RWPE2 (cell line): ENCODE measurements around the gene COP1.
A peak's percentile ranks its signal among the peaks of the same experiment; 100 is the strongest.

Experiments
- ATAC-seq: fragments of 200-7000 bp; cut with Tn5 transposase; 3 replicates; pipeline ENCODE4 v1.9.1; 2021; ENCODE audit warnings: low read depth
- DNase-seq: peaks from one replicate; pipeline ENCODE4 v3.0.0-alpha.2; 2020; ENCODE audit warnings: low spot score
- H3K27ac ChIP-seq: fragments of 450-650 bp; 2 replicates; pipeline ENCODE4 v1.5.1; 2017; ENCODE audit warnings: mild to moderate bottlenecking; ENCODE audit not compliant: poor library complexity, severe bottlenecking
- H3K27me3 ChIP-seq: fragments of 250-450 bp; sonication (Bioruptor Pico); 2 replicates; pipeline ENCODE4 v1.5.1; 2021; ENCODE audit warnings: mild to moderate bottlenecking, moderate library complexity; ENCODE audit not compliant: insufficient read depth, poor library complexity, severe bottlenecking
- H3K36me3 ChIP-seq: fragments of 250-450 bp; sonication (Bioruptor Pico); 2 replicates; pipeline ENCODE4 v1.5.1; 2020; ENCODE audit warnings: low read depth, mild to moderate bottlenecking, moderate library complexity
- H3K4me1 ChIP-seq: fragments of 250-450 bp; sonication (Bioruptor Pico); 2 replicates; pipeline ENCODE4 v1.5.1; 2021; ENCODE audit warnings: mild to moderate bottlenecking, moderate library complexity; ENCODE audit not compliant: insufficient read depth, poor library complexity, severe bottlenecking
- H3K4me3 ChIP-seq: fragments of 250-450 bp; sonication (Bioruptor Pico); 2 replicates; pipeline ENCODE4 v1.5.1; 2021; ENCODE audit warnings: mild to moderate bottlenecking, moderate library complexity; ENCODE audit not compliant: severe bottlenecking
- H3K9me3 ChIP-seq: fragments of 250-450 bp; sonication (Bioruptor Pico); 2 replicates; pipeline ENCODE4 v1.5.1; 2021; ENCODE audit warnings: mild to moderate bottlenecking, moderate library complexity; ENCODE audit not compliant: severe bottlenecking
- TF ChIP-seq, protein P1 (sequence below): fragments of 450-650 bp; IDR thresholded peaks from one replicate; pipeline ENCODE4 v1.5.1; 2017; ENCODE audit warnings: mild to moderate bottlenecking, moderate library complexity; ENCODE audit not compliant: poor library complexity, severe bottlenecking

The COP1 gene

GRCh38 chr1:176206961-176207902 is at the start of gene COP1:
COP1 (minus strand) TSS chr1:176207286; CDS start chr1:176206978, 308 bp downstream.
- TF ChIP-seq, protein P1, sequence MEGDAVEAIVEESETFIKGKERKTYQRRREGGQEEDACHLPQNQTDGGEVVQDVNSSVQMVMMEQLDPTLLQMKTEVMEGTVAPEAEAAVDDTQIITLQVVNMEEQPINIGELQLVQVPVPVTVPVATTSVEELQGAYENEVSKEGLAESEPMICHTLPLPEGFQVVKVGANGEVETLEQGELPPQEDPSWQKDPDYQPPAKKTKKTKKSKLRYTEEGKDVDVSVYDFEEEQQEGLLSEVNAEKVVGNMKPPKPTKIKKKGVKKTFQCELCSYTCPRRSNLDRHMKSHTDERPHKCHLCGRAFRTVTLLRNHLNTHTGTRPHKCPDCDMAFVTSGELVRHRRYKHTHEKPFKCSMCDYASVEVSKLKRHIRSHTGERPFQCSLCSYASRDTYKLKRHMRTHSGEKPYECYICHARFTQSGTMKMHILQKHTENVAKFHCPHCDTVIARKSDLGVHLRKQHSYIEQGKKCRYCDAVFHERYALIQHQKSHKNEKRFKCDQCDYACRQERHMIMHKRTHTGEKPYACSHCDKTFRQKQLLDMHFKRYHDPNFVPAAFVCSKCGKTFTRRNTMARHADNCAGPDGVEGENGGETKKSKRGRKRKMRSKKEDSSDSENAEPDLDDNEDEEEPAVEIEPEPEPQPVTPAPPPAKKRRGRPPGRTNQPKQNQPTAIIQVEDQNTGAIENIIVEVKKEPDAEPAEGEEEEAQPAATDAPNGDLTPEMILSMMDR = no peak
- H3K4me1 ChIP-seq = peaks cover 14% of the 10 kb centered on the region
- peak within 1 kb of the TSS; percentile 70 for H3K4me3 ChIP-seq
- H3K27me3 ChIP-seq = no peaks in the 10 kb centered on the region
- DNase-seq = peak; percentile 94
- no peaks in the 10 kb centered on the region for H3K36me3 ChIP-seq
- H3K27ac ChIP-seq = peak within 1 kb of the TSS; percentile 80
- H3K9me3 ChIP-seq = no peaks in the 10 kb centered on the region
- ATAC-seq = peak; percentile 89

DNA sequence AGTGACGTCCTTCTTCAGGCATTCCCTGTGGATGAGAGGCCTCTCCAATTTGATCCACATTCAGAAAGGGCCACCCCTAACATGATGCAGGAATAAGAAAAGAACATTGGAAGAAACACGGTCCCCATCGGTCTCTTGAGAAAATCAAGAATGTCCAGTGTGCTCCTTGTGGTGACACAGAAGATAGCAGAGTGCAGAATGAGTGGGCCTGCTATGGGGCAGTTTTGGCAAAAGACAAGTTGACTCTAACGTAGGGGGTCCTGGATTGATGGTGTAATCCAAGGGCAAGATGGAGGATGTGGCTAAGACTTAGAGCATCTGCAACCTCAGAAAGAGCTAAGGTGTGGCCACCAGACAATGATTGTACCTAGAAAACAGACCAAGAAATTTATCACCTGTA is 45.1 kb upstream of the COP1 start:
- H3K4me1 ChIP-seq = no peaks in the 10 kb centered on the region
- H3K27me3 ChIP-seq = no peaks in the 10 kb centered on the region
- no peaks in the 10 kb centered on the region for H3K36me3 ChIP-seq
- no peak overlapping the region for H3K4me3 ChIP-seq
- DNase-seq (no peak), ATAC-seq (no peak)
- no peaks in the 10 kb centered on the region for H3K9me3 ChIP-seq
- TF ChIP-seq, protein P1 = no peak
- H3K27ac ChIP-seq = no peak overlapping the region

DNA sequence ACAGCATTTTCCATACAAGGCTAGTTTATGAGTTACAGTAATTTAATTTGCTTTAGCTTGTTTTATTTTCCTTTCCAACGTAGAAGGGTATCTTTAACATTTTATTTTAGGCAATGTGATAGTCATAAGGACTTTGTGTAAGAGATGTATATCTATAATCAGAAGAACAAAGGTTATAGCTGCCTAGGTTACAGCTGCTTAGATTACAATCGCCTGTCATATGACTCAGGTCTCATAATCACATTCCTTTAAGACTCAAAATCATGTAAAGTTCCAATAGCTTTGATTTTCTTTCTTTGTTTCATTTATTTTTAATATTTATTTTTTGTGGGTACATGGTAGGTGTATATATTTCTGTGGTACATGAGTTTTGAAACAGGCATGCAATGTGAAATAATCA is 37.8 kb upstream of the COP1 start:
- TF ChIP-seq, protein P1 = no peak
- no peak for DNase-seq
- Histone ChIP-seq H3K4me3 (no peak overlapping the region), H3K27ac (no peak overlapping the region), H3K9me3 (no peaks in the 10 kb centered on the region), H3K4me1 (peaks cover 15% of the 10 kb centered on the region), H3K36me3 (no peaks in the 10 kb centered on the region), H3K27me3 (no peaks in the 10 kb centered on the region)
- no peak for ATAC-seq

DNA sequence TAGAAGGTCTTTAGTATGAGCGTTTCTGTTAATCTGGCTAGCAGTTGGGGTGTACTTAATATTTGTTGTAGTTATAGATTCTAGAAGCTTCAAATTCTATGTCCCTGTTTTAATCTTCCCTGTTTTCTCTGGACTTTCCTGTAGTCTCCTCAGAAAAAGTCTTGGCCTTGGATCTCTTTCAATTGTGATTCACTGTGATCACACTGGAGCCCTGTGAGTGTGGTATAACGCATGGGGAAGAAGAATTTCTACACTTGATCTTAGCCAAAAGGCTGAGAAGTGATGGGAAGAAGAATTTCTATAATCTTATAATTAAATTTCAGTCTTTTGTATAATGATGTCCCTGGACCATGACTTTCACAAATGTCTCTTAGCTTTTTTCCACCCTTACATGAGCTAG is 36.7 kb upstream of the COP1 start:
- TF ChIP-seq, protein P1 = no peak
- Histone ChIP-seq H3K27me3 (no peaks in the 10 kb centered on the region), H3K9me3 (no peaks in the 10 kb centered on the region), H3K4me1 (peaks cover 15% of the 10 kb centered on the region), H3K36me3 (no peaks in the 10 kb centered on the region), H3K27ac (no peak overlapping the region), H3K4me3 (no peak overlapping the region)
- ATAC-seq (no peak), DNase-seq (no peak)
